Endothelial cell of umbilical vein (primary cell): ENCODE measurements around the gene ANKRD13C. TPM values are rescaled to one million over a fixed set of nuclear protein-coding genes. Genes with fewer than 3 reads are reported as not detected.
A peak's percentile ranks its signal among the peaks of the same experiment; 100 is the strongest.

Source experiments
- BruUV-seq: library from RNA; stranded (reverse); fragments of 400-500 nt; replicated peaks from 2 replicates; lab custom pipeline; 2021; lab: Mats Ljungman, UMichigan
- CTCF ChIA-PET: fragments of 300-600, 350-600 bp; sonication (Branson Sonifier 250); formaldehyde crosslinking; loops from one replicate; lab custom pipeline; 2021; ENCODE audit warnings: antibody characterized with exemption, inconsistent platforms; lab: Charles Lee
- POLR2A ChIA-PET: fragments of 300-600, 350-600 bp; sonication (Branson Sonifier 250); formaldehyde crosslinking; loops from one replicate; lab custom pipeline; 2021; ENCODE audit warnings: antibody characterized with exemption, inconsistent platforms; lab: Charles Lee
- DNase-seq: peaks from one replicate; pipeline ENCODE4 v3.0.0-alpha.2; 2011; ENCODE audit warnings: low read depth, low spot score
- FAIRE-seq: peaks from 2 replicates; lab custom pipeline; 2011; peaks lifted over from hg19 to GRCh38; lab: Jason Lieb, UNC
- H2AFZ ChIP-seq: 2 replicates; pipeline ENCODE4 v1.6.0; 2012; ENCODE audit warnings: low read depth, low read length, control low read depth, inconsistent platforms
- H3K27ac ChIP-seq: 2 replicates; pipeline ENCODE4 v1.5.1; 2011; ENCODE audit warnings: low read depth, mild to moderate bottlenecking, control low read depth, low read length, moderate library complexity; ENCODE audit not compliant: insufficient read depth
- H3K27me3 ChIP-seq, 2 experiments: 2 replicates each; pipeline versions ENCODE4 v1.6.0 to v1.6.1; 2011; ENCODE audit warnings: low read length in 2 of 2, mixed read lengths in 1 of 2; ENCODE audit not compliant: control insufficient read depth in 2 of 2, insufficient read depth in 2 of 2
- H3K36me3 ChIP-seq, 2 experiments: 2 replicates in 1 of 2; 3 replicates in 1 of 2; pipeline ENCODE4 v1.5.1; 2011; ENCODE audit warnings: low read length in 2 of 2, mild to moderate bottlenecking in 1 of 2, moderate library complexity in 1 of 2; ENCODE audit not compliant: control insufficient read depth in 2 of 2, insufficient read depth in 2 of 2; ENCODE audit errors: extremely low read depth in 1 of 2
- H3K4me1 ChIP-seq: 3 replicates; pipeline ENCODE4 v1.5.1; 2011; ENCODE audit warnings: mild to moderate bottlenecking, low read length; ENCODE audit not compliant: control insufficient read depth, insufficient read depth; ENCODE audit errors: extremely low read depth
- H3K4me2 ChIP-seq: 2 replicates; pipeline ENCODE4 v1.6.1; 2011; ENCODE audit warnings: low read length, control low read depth, mixed read lengths; ENCODE audit not compliant: insufficient read depth
- H3K4me3 ChIP-seq, 3 experiments: fragments of 200-600 bp in 1 of 3; sonication (generic), shearing (Covaris generic) in 1 of 3; replicated peaks in 1 of 3; 2 replicates each; pipeline ENCODE4 v1.5.1; 2011 to 2016; ENCODE audit warnings: control low read depth in 3 of 3, low read length in 3 of 3, mild to moderate bottlenecking in 2 of 3, inconsistent platforms in 1 of 3, low read depth in 1 of 3, moderate library complexity in 1 of 3; ENCODE audit not compliant: insufficient read depth in 1 of 3
- H3K79me2 ChIP-seq: 2 replicates; pipeline ENCODE4 v1.6.0; 2012; ENCODE audit warnings: low read length, inconsistent platforms; ENCODE audit not compliant: control insufficient read depth, insufficient read depth
- H3K9ac ChIP-seq: replicated peaks from 2 replicates; pipeline ENCODE3; 2011; ENCODE audit warnings: low read length, control low read depth; ENCODE audit not compliant: insufficient read depth; ENCODE audit errors: extremely low read depth
- H3K9me1 ChIP-seq: replicated peaks from 3 replicates; pipeline ENCODE4 v1.6.0; 2011; ENCODE audit warnings: mild to moderate bottlenecking, low read length; ENCODE audit not compliant: control insufficient read depth, insufficient read depth; ENCODE audit errors: extremely low read depth
- H3K9me3 ChIP-seq: replicated peaks from 2 replicates; pipeline ENCODE4 v1.5.1; 2012; ENCODE audit warnings: low read length, inconsistent platforms; ENCODE audit not compliant: control insufficient read depth, insufficient read depth
- H4K20me1 ChIP-seq: replicated peaks from 2 replicates; pipeline ENCODE3; 2011; ENCODE audit warnings: mild to moderate bottlenecking, low read length; ENCODE audit not compliant: control insufficient read depth, insufficient read depth; ENCODE audit errors: extremely low read depth
- CTCF ChIP-seq, 2 donors: IDR thresholded peaks; 1 replicate in 1 of 2; 2 replicates in 1 of 2; pipeline ENCODE4 v1.5.1; 2011; ENCODE audit warnings: low read length in 2 of 2, mild to moderate bottlenecking in 2 of 2, moderate library complexity in 2 of 2, control low read depth in 1 of 2, inconsistent platforms in 1 of 2, low read depth in 1 of 2; ENCODE audit not compliant: insufficient read depth in 1 of 2; ENCODE audit errors: extremely low read depth in 1 of 2
- EZH2 ChIP-seq: IDR thresholded peaks from 2 replicates; pipeline ENCODE4 v1.6.1; 2012; ENCODE audit warnings: borderline replicate concordance, low read depth, mild to moderate bottlenecking, moderate library complexity, low read length, inconsistent platforms; ENCODE audit not compliant: severe bottlenecking
- FOS ChIP-seq: IDR thresholded peaks from 2 replicates; pipeline ENCODE4 v1.6.1; 2011; ENCODE audit warnings: mild to moderate bottlenecking, low read length, moderate library complexity, borderline replicate concordance; ENCODE audit not compliant: insufficient read depth
- GATA2 ChIP-seq: IDR thresholded peaks from 2 replicates; pipeline ENCODE4 v1.7.0; 2011; ENCODE audit warnings: low read depth, mild to moderate bottlenecking, moderate library complexity, mixed read lengths, low read length; ENCODE audit not compliant: insufficient read length, insufficient read depth
- JUN ChIP-seq: IDR thresholded peaks from 2 replicates; pipeline ENCODE4 v1.6.1; 2011; ENCODE audit warnings: borderline replicate concordance, low read depth; ENCODE audit not compliant: insufficient read length, insufficient read depth
- MAX ChIP-seq: IDR thresholded peaks from 2 replicates; pipeline ENCODE4 v1.6.1; 2011; ENCODE audit not compliant: insufficient read depth, insufficient read length
- MYC ChIP-seq: IDR thresholded peaks from one replicate; pipeline ENCODE4 v1.6.1; 2011; ENCODE audit warnings: mild to moderate bottlenecking, low read depth, low read length
- POLR2A ChIP-seq: IDR thresholded peaks from 2 replicates; pipeline ENCODE4 v1.6.1; 2012; ENCODE audit warnings: low read depth, mild to moderate bottlenecking, control low read depth, low read length
- POLR2AphosphoS5 ChIP-seq: IDR thresholded peaks from 2 replicates; pipeline ENCODE4 v1.6.1; 2012; ENCODE audit warnings: low read depth, mild to moderate bottlenecking, control low read depth, low read length, moderate library complexity; ENCODE audit not compliant: insufficient read depth
- dilution Hi-C: fragments of 300-500 bp; cut with MboI; formaldehyde crosslinking; loops from one replicate; pipeline ENCODE4 v1.15.0; 2019; ENCODE audit warnings: low sequenced_read_pairs; ENCODE audit not compliant: extremely low pct_ligation_motif_present
- intact Hi-C: fragments of 100-400 bp; cut with micrococcal nuclease; formaldehyde crosslinking; loops from one replicate; pipeline ENCODE4 v1.10.0; 2022
- polyA plus RNA-seq, 4 experiments: library from polyadenylated mRNA; depleted of rRNA in 3 of 4; stranded (reverse) in 3 of 4; unstranded in 1 of 4; fragments of >200 nt; gene quantifications; 2 replicates each; pipeline versions ENCODE4 v1.2.1 to v1.2.3, GENCODE V29; 2011 to 2012; ENCODE audit warnings: missing spikeins in 1 of 4
- total RNA-seq: library from RNA; stranded (reverse); gene quantifications from 2 replicates; pipeline ENCODE4 v1.2.3, GENCODE V29; 2021

Gene ANKRD13C
- total and polyA plus RNA-seq, 2 donors (not counting 3 experiments of a cell fraction or from before 2014, with no cell fraction given), result 4.6 to 17.3 TPM

DNA sequence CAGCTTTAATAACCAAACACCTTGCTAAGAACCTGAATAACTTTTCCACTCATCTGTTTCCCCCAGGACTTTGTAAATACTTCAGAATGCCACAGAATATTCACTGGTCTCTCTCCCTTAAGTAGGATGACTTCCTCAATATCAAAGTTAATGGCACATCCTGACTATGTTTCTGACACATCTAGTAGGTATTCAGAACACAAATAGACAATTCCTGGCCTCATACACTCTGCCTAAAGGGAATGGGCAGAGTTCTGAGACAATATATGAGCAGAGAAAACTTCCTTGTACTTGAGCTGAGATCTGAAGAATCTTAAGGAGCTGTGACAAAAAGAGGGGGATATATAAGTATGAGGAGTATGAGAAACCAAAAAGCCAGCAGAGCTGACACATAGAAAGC is 34.8 kb downstream of the ANKRD13C start:
- FAIRE-seq (peak; percentile 66), DNase-seq (peak; percentile 43)
- peaks cover 31% of the 10 kb centered on the region for H3K79me2 ChIP-seq
- no peaks in the 10 kb centered on the region for H3K9me3 ChIP-seq
- dilution Hi-C loops (no loop called here), intact Hi-C loops (no loop called here)
- no peak overlapping the region for H2AFZ ChIP-seq
- peak overlapping the region; percentile 35 for H3K4me2 ChIP-seq
- H3K36me3 ChIP-seq, result no peaks in the 10 kb centered on the region
- BruUV-seq, result no TSS peak
- no peaks in the 10 kb centered on the region for H4K20me1 ChIP-seq
- H3K27ac ChIP-seq, result peak overlapping the region; percentile 9
- H3K4me1 ChIP-seq, result peaks cover 8% of the 10 kb centered on the region
- ChIA-PET POLR2A (no interaction called here), CTCF (interaction anchor here (0.6 to 1.3 kb wide), 3 partner anchors 9 to 34 kb away, joined by 3 to 7 read pairs (median 7); no protein-coding TSS in a partner anchor)
- H3K9ac ChIP-seq, result peak overlapping the region; percentile 30
- TF ChIP-seq POLR2AphosphoS5 (peak; percentile 19), CTCF (IDR thresholded peaks at IDR 0.05; ENCODE audit: extremely low read depth in 1 of 2, insufficient read depth in 1 of 2, low read depth in 1 of 2, low read length in 2 of 2) (no peak)
- H3K4me3 ChIP-seq, result no peak overlapping the region
- no peaks in the 10 kb centered on the region for H3K9me1 ChIP-seq
- no peaks in the 10 kb centered on the region for H3K27me3 ChIP-seq

DNA sequence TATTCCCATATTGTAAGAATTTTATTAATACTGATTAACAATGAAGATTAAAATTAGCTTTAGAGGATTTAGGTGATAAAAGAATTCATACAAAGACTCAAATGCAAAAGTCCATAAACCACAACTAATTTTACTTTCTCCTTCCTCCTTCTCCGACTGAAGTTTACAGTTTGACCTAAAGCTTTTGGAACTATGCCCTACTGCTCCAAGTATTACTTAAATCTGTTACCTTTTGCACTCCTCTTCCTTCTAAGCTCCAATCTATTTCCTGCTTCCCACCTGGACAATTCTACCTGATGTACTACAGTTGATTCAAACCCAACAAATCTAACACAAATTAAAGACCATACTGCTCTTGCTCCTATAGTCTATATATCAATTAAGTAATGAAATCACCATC is 36.3 kb downstream of the ANKRD13C start:
- Histone ChIP-seq H3K9me1 (no peaks in the 10 kb centered on the region), H3K27ac (no peak overlapping the region), H3K9ac (no peak overlapping the region), H3K4me1 (peaks cover 8% of the 10 kb centered on the region), H3K27me3 (no peaks in the 10 kb centered on the region), H3K36me3 (no peaks in the 10 kb centered on the region), H3K4me2 (no peak overlapping the region), H2AFZ (no peak overlapping the region), H3K4me3 (no peak overlapping the region), H3K79me2 (peaks cover 31% of the 10 kb centered on the region), H4K20me1 (no peaks in the 10 kb centered on the region), H3K9me3 (no peaks in the 10 kb centered on the region)
- ChIA-PET CTCF (no interaction called here), POLR2A (no interaction called here)
- intact Hi-C loops (no loop called here), dilution Hi-C loops (no loop called here)
- no TSS peak for BruUV-seq
- DNase-seq (no peak), FAIRE-seq (no peak)
- no peak for TF ChIP-seq GATA2
- TF ChIP-seq CTCF (IDR thresholded peaks at IDR 0.05; ENCODE audit: extremely low read depth in 1 of 2, insufficient read depth in 1 of 2, low read depth in 1 of 2, low read length in 2 of 2), result no peak
- no peak for TF ChIP-seq FOS
- TF ChIP-seq POLR2AphosphoS5, result no peak
- no peak for TF ChIP-seq EZH2
- TF ChIP-seq MYC, result no peak
- no peak for TF ChIP-seq MAX
- no peak for TF ChIP-seq JUN
- TF ChIP-seq POLR2A, result no peak
